HG02798 (cell line): ENCODE measurements around the gene TYW3.
A peak's percentile ranks its signal among the peaks of the same experiment; 100 is the strongest.

ENCODE experiments used
- ATAC-seq: cut with Tn5 transposase; IDR thresholded peaks from one replicate; pipeline ENCODE4 v1.9.1; 2021; ENCODE audit warnings: mild to moderate bottlenecking; ENCODE audit not compliant: unreplicated experiment, poor library complexity

The TYW3 gene

DNA sequence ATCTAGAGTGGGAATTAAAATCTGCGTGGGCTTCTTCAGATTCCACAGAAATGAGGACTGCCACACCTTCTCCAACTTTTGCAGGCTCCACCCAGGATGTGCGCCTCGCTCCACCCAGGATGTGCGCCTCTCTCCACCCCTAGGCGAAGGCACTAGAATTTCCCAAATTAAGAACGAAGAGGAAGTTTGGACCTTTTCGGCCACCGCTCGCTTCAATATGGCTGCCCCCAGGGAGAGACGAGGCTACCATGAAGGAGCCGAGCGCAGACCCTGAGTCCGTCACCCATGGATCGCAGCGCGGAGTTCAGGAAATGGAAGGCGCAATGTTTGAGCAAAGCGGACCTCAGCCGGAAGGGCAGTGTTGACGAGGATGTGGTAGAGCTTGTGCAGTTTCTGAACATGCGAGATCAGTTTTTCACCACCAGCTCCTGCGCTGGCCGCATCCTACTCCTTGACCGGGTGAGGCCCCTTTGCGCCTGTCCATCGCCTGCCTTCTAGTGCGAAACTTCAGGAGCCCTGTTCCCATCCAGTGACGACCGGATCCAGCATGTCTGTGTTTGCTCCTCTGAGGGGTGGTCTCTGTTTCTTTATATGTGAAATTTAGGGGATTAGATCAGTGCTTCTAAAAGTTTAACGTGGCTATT lies at the start of gene TYW3, which contains the start of gene CRYZ:
Gene TYW3, plus strand, starts transcription at position 193 of the 644 bp plus-strand sequence. Its CDS starts 93 bp downstream, at position 286.
Gene CRYZ, minus strand, starts transcription at position 91 of the 644 bp plus-strand sequence. CDS start 8,229 bp downstream, outside the sequence.
- ATAC-seq, result peak; percentile 73

DNA sequence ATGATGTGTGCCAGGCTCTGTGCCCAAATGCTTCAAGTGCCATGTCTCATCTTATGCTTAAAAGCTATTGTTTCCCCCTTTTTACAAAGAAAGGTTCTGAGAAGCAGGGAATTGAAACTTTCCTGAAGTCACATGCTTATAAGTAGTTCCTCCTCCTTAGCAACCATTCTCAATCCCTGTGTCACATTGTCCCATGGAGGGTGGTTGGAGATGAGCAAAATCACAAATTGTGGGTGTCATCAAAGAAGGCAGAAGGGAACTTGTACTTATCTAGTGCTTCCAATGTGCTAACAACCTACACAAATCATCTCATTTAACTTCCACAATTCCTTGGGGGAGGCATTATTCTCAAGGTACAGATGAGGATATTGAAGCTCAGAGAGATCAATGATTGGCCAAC lies 49.3 kb upstream of the TYW3 start:
- no peak for ATAC-seq

DNA sequence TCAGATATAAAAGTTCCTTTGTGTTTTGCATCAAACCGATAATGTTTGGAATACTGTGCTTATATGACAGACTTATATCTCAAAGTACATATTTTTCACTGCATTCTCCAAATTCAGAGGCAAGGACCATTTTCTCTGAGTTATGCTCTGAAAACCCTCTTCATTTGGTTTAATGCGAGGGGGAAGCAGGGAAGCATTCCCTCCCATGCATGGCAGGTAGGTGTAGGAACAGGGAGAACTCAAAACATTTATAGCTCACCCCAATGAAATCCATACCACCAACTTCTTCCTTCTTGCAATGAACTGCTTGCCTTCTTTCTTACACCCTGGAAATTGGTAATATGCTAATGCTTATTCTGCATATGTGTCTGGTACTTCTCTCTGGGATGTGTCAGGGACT lies 48.7 kb upstream of the TYW3 start:
- no peak for ATAC-seq

GRCh38 chr1:74686928-74687327 lies 46.0 kb upstream of the TYW3 start:
- ATAC-seq, result no peak

- ATAC-seq, result peak; percentile 80
Observed at GRCh38 chr1:74689621-74690363, 43.2 kb upstream of the TYW3 start.

DNA sequence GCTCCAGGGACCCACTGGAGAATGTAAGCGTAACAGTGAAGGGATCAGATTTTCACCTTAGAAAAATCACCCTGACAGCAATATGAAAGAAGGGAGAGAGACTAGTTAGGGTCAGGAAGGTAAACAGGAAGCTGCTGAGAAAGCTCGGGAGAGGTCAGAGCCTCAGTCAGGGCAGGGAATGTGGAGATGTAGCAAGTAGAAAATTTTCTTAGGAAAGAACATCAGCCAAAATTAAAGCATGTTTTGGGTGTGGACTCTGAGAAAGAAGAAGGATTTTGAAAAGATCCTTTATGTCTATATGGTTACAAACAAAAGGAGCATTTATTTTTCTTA lies 42.6 kb upstream of the TYW3 start:
- ATAC-seq, result no peak

- no peak for ATAC-seq
Observed at GRCh38 chr1:74690909-74691308, 42.0 kb upstream of the TYW3 start.

DNA sequence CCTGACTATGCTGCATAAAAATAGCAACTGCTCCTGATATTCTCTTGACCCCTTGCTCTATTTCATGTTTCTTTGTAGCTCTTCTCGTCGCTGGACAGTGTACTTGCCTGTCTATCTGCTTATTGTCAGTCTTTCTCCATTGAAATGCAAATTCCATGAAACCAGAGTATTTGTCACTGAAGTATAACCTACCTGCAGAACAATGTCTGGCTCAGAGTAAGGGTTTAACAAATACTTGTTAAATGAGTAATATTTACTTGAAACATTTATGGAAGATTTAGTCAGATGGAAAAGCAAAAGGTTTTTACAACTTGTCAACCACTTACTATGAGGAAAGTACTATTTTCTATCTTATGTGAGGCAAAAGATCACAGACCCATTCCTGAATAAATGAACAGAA lies 39.5 kb upstream of the TYW3 start:
- ATAC-seq, result no peak

DNA sequence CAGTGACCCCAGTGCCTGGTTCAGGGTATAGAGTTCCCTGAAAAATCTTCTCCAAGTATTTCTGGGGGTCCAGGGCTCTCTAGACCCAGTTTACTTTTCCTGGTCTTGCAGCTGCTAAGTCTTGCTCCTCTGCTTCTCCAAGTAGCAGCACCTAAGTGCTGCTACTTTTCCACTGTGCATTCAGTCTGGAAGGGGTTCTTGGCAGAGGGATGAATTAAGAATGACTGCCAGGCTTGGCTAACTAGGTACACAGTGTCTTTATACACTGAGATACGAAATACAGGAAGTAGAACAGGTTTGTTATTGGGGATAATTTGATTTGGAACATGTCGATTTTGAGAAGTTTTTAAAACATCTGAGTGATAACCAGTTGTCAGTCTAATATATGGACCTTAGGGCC lies 35.1 kb upstream of the TYW3 start:
- ATAC-seq, result no peak

GRCh38 chr1:74699331-74699730 lies 33.6 kb upstream of the TYW3 start:
- peak; percentile 33 for ATAC-seq

- ATAC-seq, result no peak
Observed at GRCh38 chr1:74703386-74704182, 29.4 kb upstream of the TYW3 start.

DNA sequence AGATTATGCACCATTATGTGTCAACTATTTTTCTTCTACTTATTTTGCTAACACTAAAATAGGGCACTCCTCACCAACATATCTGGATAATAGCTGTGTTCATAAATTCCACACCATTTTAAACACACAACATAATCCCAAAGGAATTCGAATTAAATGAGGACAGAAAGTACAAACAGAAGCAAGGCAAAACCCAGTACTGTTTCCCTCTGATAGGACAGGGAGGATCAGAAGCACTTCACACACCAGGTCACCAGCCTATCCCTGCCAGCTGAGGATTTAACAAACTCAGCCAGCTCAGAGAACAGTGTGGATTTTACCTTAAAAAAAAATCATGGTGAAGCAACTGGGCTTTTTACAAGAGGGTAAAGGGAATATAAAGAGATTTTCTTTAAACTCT lies 20.1 kb upstream of the TYW3 start:
- no peak for ATAC-seq

- ATAC-seq, result peak; percentile 26
Observed at GRCh38 chr1:74713849-74714248, 19.1 kb upstream of the TYW3 start.

DNA sequence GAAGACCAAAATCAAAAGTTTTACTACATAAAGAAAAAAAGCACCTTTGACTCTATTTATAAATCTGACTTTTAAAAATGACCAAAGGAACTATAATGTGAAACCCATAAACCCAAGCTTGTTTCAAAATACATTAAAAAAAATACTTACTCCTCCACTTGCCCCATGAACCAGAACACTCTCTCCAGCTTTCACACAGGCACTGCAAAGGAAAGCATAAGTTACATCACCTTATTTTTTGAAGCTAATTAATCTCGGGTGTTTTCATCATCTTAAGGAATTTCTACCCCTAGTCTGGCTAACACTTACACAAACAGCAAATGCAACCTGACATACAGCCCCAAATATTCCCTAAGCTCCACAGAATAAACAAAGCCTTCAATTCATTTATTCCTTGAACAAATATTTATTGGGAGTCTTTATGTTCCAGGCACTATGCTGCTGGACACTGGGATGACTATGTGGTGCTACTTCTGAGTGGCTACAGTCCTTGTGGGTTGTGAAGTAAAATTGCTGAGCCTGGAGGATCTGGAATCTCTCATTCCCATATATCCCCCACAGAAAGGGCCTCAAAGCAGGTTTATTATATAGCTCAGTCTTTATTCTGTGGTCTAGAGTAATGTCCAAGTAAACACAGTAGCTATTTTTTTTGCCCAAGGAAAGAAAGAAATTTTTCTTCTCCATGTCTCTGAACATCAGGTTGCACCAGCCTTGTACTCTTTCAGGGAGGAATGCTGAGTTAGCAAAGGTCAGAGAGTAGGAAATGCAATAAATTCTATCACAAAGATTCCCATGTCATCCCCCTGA lies 18.3 kb upstream of the TYW3 start:
- peak; percentile 75 for ATAC-seq

GRCh38 chr1:74715236-74715502 lies 17.8 kb upstream of the TYW3 start:
- no peak for ATAC-seq

DNA sequence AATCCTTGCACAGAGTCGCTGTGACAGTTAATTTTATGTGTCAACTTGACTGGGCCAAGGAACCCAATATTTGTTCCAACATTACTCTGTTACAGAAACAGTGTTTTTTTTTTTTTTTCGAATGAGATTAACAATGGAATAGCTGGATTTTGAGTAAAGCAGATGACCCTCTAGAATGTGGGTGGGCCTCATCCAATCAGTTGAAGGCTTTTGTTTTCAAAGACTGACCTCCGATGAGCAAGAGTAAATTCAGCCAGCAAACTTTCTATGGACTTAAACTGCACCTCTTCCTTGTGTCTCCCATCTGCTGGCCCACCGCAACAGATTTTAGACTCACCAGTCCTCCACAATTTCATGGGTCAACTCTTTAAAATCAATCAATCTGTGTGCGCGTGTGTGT lies 17.1 kb upstream of the TYW3 start:
- ATAC-seq, result no peak

GRCh38 chr1:74716822-74717221 lies 16.1 kb upstream of the TYW3 start:
- no peak for ATAC-seq

- no peak for ATAC-seq
Observed at GRCh38 chr1:74717626-74718025, 15.3 kb upstream of the TYW3 start.

GRCh38 chr1:74726063-74726462 lies 6.9 kb upstream of the TYW3 start:
- no peak for ATAC-seq

DNA sequence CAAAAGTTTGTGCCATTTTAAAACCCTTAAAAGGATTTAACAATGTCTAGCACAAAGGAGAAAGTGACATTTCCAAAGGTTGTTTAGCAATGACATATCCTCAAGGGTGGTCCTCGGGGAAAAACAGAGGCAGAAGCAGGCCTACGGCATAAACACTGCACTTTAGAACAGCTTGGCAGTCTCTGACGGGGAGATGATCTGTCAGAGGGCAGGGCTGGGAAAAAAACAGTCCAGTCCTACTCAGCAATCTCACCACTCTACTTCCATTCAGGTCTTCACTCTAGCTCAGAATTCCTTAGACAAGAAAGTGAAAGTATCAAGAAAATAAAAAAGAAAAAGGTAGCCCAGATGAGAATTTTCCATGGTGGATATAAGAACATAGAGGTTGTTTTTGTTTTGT lies 4.2 kb upstream of the TYW3 start:
- ATAC-seq, result no peak
